ENCODE data around the gene CFAP20DC.

CFAP20DC gene

DNA sequence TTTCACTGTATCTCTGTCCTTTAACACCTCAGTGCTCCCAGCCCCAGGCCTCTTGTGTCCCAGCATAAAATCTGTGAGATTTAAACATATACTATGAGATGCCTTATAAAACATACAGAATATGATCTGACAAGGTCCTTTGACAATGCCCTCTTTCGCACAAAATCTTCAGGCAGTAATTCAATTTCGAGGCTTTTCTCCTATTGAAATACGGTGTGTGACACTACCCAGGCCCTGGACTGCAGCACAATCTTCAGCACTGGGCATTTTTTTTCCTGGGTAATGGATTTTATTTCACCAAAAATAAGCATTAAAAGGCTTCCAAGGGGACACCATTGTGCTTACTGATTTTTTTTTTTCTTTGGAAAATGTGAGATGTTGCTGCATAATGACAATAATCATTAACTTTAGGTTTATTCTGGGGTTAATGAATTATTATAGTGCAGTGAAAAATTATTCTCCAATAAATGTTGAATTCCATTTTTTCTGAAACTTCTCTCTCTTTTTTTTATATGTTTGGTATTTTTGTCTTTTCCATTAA lies 342.4 kb downstream of the CFAP20DC start:
- Histone ChIP-seq H3K9me3 (ENCODE audit: control insufficient read depth, insufficient read depth, low read depth, low read length) (no peaks in the 10 kb centered on the region), H3K27ac (ENCODE audit: extremely low read depth, low read depth, low read length) (no peak overlapping the region), H3K4me3 (ENCODE audit: low read depth, low read length) (no peak overlapping the region), H3K4me1 (ENCODE audit: control insufficient read depth, insufficient read depth, low read length) (no peaks in the 10 kb centered on the region), H3K36me3 (ENCODE audit: control insufficient read depth in 2 of 2, insufficient read depth in 1 of 2, low read length in 2 of 2) (no peaks in the 10 kb centered on the region)
- CTCF ChIA-PET, result no interaction called here
- TF ChIP-seq ZNF202 (tag by site-specific recombination; IDR thresholded peaks at IDR 0.05; ENCODE audit: borderline replicate concordance), result no peak
- TF ChIP-seq ZNF792 (tag by site-specific recombination; IDR thresholded peaks at IDR 0.05), result no peak
- TF ChIP-seq KLF9 (tag by site-specific recombination; IDR thresholded peaks at IDR 0.05; ENCODE audit: low read depth), result no peak
- no peak for TF ChIP-seq ZNF621 (tag by site-specific recombination; IDR thresholded peaks at IDR 0.05)
- TF ChIP-seq REPIN1 (tag by site-specific recombination; IDR thresholded peaks at IDR 0.05; ENCODE audit: low read depth), result no peak
- no peak for TF ChIP-seq ZNF48 (tag by site-specific recombination; IDR thresholded peaks at IDR 0.05)
- TF ChIP-seq ZNF214 (tag by site-specific recombination; IDR thresholded peaks at IDR 0.05; ENCODE audit: borderline replicate concordance), result no peak
- TF ChIP-seq ZNF623 (tag by site-specific recombination; IDR thresholded peaks at IDR 0.05), result no peak
- TF ChIP-seq ZNF558 (tag by site-specific recombination; IDR thresholded peaks at IDR 0.05), result no peak
- TF ChIP-seq ZNF114 (tag by site-specific recombination; IDR thresholded peaks at IDR 0.05), result no peak
- TF ChIP-seq GLI4 (tag by site-specific recombination; IDR thresholded peaks at IDR 0.05), result no peak
- TF ChIP-seq ZNF121 (tag by site-specific recombination; IDR thresholded peaks at IDR 0.05), result no peak
- TF ChIP-seq ZNF791 (tag by site-specific recombination; IDR thresholded peaks at IDR 0.05), result no peak
- no peak for TF ChIP-seq YY2 (tag by site-specific recombination; IDR thresholded peaks at IDR 0.05)
- TF ChIP-seq HOXA7 (CRISPR knock-in tag; IDR thresholded peaks at IDR 0.05; ENCODE audit: borderline replicate concordance), result no peak
- TF ChIP-seq, protein P1, sequence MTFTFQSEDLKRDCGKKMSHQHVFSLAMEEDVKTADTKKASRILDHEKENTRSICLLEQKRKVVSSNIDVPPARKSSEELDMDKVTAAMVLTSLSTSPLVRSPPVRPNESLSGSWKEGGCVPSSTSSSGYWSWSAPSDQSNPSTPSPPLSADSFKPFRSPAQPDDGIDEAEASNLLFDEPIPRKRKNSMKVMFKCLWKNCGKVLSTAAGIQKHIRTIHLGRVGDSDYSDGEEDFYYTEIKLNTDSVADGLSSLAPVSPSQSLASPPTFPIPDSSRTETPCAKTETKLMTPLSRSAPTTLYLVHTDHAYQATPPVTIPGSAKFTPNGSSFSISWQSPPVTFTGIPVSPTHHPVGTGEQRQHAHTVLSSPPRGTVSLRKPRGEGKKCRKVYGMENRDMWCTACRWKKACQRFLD (tag by site-specific recombination; IDR thresholded peaks at IDR 0.05), result no peak
- TF ChIP-seq, protein P2, sequence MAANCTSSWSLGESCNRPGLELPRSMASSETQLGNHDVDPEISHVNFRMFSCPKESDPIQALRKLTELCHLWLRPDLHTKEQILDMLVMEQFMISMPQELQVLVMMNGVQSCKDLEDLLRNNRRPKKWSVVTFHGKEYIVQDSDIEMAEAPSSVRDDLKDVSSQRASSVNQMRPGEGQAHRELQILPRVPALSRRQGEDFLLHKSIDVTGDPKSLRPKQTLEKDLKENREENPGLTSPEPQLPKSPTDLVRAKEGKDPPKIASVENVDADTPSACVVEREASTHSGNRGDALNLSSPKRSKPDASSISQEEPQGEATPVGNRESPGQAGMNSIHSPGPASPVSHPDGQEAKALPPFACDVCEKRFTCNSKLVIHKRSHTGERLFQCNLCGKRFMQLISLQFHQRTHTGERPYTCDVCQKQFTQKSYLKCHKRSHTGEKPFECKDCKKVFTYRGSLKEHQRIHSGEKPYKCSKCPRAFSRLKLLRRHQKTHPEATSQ (tag by site-specific recombination; IDR thresholded peaks at IDR 0.05), result no peak
- no peak for TF ChIP-seq ZNF670 (tag by site-specific recombination; IDR thresholded peaks at IDR 0.05; ENCODE audit: low read depth)
- TF ChIP-seq EGR2 (tag by site-specific recombination; IDR thresholded peaks at IDR 0.05; ENCODE audit: low read depth), result no peak
- no peak for TF ChIP-seq ZXDB (tag by site-specific recombination; IDR thresholded peaks at IDR 0.05)
- POLR2A ChIA-PET, result no interaction called here

DNA sequence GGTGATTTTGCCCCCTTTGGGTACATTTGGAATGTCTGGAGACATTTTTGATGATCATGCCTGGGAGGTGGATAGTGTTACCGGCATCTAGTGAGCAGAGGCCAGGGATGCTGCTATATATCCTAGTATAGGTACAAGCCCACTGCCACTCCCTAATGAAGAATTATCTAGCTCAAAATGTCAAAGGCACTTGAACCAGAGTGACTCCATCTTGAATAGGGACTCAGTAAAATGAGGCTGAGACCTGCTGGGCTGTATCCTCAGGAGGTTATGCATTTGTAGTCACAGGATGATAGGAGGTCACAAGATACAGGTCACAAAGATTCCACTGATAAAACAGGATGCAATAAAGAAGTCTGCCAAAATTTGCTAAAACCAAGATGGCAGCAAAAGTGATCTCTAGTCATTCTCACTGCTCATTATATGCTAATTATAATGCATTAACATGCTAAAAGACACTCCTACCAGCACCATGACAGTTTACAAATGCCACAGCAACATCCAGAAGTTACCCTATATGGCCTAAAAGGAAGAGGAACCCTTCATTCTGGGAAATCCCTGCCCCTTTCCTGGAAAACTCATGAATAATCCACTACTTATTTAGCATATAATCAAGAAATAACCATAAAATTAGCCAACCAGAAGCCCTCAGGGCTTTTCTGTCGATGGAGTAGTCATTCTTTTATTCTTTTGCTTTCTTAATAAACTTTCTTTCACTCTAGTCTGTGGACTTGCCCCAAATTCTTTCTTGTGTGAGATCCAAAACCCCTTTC lies 343.2 kb downstream of the CFAP20DC start:
- H3K4me1 ChIP-seq (ENCODE audit: control insufficient read depth, insufficient read depth, low read length), result no peaks in the 10 kb centered on the region
- ChIA-PET CTCF (interaction anchor here (0.5 kb wide), 1 partner anchor 11 kb away, joined by 3 read pairs; no protein-coding TSS in a partner anchor), POLR2A (no interaction called here)
- no peaks in the 10 kb centered on the region for H3K9me3 ChIP-seq (ENCODE audit: control insufficient read depth, insufficient read depth, low read depth, low read length)
- H3K27ac ChIP-seq (ENCODE audit: extremely low read depth, low read depth, low read length), result no peak overlapping the region
- H3K4me3 ChIP-seq (ENCODE audit: low read depth, low read length), result no peak overlapping the region
- no peaks in the 10 kb centered on the region for H3K36me3 ChIP-seq (ENCODE audit: control insufficient read depth in 2 of 2, insufficient read depth in 1 of 2, low read length in 2 of 2)
- TF ChIP-seq ZNF169 (tag by site-specific recombination; IDR thresholded peaks at IDR 0.05) (no peak), ZNF555 (tag by site-specific recombination; conservative IDR thresholded peaks at IDR 0.05) (no peak)

Data from HEK293 (cell line).